GM13976 (cell line): ENCODE measurements around the gene RDH14.

ENCODE experiments used
- DNase-seq: peaks from one replicate; pipeline ENCODE4 v3.0.0; 2012; ENCODE audit warnings: low spot score
- in situ Hi-C: fragments of 300-500 bp; cut with MboI; formaldehyde crosslinking; loops from one replicate; pipeline ENCODE4 v1.12.0; 2022; ENCODE audit warnings: low sequenced_read_pairs, mixed read lengths, inconsistent platforms; ENCODE audit not compliant: unreplicated experiment
- TF ChIP-seq, protein P1 (sequence below): IDR thresholded peaks from 2 replicates; pipeline ENCODE4 v1.5.1; 2012; ENCODE audit warnings: borderline replicate concordance, mild to moderate bottlenecking; ENCODE audit not compliant: insufficient read depth; ENCODE audit errors: extremely low read depth, missing control alignments, control extremely low read depth

RDH14 gene

DNA sequence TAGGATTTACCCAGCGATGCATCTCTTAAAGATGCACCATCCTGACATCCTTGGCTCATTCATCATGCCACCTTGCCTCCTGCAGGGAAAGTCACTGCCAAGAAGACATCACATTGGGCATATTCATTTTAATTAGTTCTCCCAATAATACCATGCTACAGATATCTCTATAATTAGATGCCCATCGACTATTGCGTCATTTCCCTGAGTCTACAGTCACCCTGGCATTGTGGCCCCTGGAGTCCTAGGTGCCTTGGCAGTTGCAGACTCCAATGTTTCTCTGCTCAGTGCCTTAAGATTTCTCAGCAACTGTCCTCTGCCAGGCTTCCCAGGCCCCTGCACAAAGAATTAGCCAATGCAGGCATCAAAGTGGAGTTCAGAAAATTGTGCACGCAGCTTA is 32.6 kb downstream of the RDH14 start:
- DNase-seq = no peak
- in situ Hi-C loops = loop anchor here (25.0 kb wide), 1 partner anchor 1334 kb away; no protein-coding TSS in a partner anchor
- TF ChIP-seq, protein P1, sequence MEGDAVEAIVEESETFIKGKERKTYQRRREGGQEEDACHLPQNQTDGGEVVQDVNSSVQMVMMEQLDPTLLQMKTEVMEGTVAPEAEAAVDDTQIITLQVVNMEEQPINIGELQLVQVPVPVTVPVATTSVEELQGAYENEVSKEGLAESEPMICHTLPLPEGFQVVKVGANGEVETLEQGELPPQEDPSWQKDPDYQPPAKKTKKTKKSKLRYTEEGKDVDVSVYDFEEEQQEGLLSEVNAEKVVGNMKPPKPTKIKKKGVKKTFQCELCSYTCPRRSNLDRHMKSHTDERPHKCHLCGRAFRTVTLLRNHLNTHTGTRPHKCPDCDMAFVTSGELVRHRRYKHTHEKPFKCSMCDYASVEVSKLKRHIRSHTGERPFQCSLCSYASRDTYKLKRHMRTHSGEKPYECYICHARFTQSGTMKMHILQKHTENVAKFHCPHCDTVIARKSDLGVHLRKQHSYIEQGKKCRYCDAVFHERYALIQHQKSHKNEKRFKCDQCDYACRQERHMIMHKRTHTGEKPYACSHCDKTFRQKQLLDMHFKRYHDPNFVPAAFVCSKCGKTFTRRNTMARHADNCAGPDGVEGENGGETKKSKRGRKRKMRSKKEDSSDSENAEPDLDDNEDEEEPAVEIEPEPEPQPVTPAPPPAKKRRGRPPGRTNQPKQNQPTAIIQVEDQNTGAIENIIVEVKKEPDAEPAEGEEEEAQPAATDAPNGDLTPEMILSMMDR = no peak

DNA sequence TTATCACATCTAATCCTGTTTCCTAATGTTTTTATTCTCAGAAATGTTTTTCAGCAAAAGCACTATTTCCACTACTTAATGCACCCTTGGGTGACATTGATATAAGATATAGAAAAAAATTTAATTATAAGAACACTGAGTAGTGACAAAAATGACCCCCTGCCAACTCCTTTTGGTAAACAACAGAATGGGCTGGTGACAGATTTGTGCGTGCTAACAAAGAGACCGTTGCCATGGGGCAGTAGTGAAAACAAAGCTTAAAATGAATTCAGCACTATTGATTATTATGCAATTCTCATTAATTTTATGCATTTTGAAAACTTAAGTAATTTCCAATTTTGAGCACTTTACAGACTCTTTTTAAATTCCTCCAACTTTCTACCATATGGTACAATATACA is 33.1 kb downstream of the RDH14 start:
- no peak for DNase-seq
- TF ChIP-seq, protein P1 = no peak
- in situ Hi-C loops = loop anchor here (25.0 kb wide), 1 partner anchor 1335 kb away; no protein-coding TSS in a partner anchor

DNA sequence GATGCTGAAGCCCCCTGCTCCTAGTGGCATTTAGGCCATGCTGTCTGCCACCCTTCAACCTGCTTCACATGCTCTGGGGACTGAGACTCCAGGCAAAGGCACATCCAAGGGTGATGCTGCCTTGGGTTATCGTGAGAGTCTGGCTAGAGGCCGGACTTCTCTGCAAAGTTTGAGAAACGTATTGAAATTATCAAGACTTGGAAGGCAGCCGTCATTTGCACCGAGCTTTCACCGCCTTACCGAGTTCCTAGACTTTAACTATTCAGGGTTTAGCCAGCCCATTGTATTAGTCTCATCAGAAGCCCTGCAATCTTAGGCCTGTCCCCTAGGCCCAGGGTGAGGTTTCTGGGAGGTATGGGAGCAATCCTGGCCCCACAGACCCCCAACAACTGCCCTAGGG is 34.0 kb downstream of the RDH14 start:
- DNase-seq = no peak
- TF ChIP-seq, protein P1 = no peak
- in situ Hi-C loops = loop anchor here (25.0 kb wide), 1 partner anchor 1336 kb away; no protein-coding TSS in a partner anchor

DNA sequence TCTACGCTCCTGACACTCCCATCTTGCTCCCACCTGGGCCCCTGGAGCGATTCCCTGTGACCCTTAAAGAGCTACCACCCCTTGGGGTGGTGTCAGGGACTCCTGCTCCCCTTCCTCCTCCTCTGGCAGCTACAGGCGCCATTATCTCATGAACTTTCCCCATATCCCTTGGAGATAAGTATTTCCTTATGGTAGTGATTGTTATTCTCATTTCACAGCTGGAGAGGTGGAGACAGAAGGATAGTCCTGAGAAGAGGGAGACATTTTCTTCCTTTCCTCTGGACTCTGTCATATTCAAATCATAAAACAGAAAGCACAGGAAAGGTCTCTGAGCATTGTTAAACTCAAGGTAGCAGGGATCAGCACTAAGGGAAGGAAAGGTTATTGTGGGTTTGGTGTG is 34.6 kb downstream of the RDH14 start:
- no peak for DNase-seq
- in situ Hi-C loops = loop anchor here (25.0 kb wide), 1 partner anchor 1336 kb away; no protein-coding TSS in a partner anchor
- TF ChIP-seq, protein P1 = no peak

DNA sequence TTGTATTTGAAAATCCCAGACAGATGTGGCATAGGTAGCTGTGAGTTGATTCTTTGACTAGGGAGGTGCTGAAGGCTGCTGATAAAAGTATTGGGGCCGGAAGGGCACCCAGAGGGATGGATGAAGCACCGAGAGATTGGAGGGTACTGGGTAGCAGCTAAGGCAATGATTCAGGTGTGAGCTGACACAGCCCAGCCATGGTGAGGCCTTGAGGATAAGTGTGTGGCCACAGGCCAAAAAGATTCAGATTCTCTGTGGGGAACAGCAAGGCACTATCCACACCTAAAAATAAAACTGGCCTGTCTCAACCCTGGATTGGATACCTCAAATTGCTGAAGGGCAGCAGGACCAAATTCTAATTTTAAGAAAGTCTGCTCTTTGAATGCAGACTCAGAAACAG is 35.2 kb downstream of the RDH14 start:
- in situ Hi-C loops = loop anchor here (25.0 kb wide), 1 partner anchor 1337 kb away; no protein-coding TSS in a partner anchor
- DNase-seq = no peak
- TF ChIP-seq, protein P1 = no peak

DNA sequence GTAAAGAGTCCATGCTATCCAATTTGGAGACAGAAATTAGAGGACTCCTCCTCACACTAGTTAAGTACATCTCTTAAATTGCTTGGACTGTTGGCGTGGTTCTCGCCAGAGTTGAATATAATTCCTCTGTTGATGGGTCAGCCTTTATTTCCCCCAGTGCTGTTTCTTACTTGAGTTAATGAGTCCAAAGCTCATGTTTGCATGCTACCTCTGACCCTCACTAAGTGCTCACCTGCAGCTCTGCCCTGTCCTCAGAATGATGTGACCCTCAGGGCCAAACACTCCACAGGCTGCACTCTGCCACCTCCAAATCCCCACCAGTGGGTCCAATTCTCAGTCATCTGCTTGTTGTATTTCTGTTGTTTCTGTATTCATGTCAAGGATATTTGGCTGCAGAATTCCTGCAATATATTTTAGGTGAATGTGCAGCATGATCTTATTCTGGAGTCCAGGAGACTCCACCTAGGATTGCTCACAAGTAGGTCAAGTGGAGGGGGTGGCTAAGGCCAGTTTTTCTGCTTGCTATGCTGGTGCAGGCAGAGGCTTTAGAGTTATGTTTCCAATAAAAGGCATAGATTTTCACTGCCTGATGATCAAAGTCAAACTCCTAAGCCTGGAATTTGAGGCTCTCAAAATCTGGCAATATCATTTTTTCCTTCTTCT is 37.8 kb downstream of the RDH14 start:
- in situ Hi-C loops = loop anchor here (25.0 kb wide), 1 partner anchor 840 kb away; the partner anchor contains the start of gene OSR1
- no peak for DNase-seq
- TF ChIP-seq, protein P1 = no peak
